ENCODE data around the gene FBL. TPM values are rescaled to one million over a fixed set of nuclear protein-coding genes. Genes with fewer than 3 reads are reported as not detected.

Gene FBL
- total RNA-seq, 1 donor from 2014 or later = 386 TPM

DNA sequence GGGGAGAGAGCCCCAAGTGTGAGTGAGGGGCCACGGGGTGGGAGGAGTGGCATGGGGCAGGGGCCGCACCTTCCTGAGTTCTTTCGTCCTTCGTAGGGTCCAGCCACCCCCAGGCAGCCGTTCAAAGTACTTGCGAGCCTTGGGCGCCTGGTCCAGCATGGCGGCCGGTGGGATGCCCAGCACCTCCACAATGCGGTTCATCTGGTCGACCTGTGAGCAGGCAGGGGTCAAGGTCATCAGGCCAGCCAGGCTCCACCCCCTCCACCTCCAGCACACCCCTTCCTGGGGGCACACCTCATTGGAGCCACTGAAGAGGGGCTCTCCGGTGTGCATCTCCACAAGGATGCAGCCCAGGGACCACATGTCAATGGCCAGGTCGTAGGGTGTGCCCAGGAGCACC is 19.0 kb downstream of the FBL start:
- Histone ChIP-seq H3K27me3 (ENCODE audit: control insufficient read depth in 3 of 3, insufficient read depth in 3 of 3, low read length in 3 of 3) (no peaks in the 10 kb centered on the region), H3K27ac (ENCODE audit: low read depth, low read length) (peak overlapping the region; percentile 14), H3K4me1 (ENCODE audit: control insufficient read depth in 3 of 3, insufficient read depth in 3 of 3, low read length in 3 of 3) (peaks cover 74 to 84% (median 78%) of the 10 kb centered on the region in 3 donors), H3K9ac (ENCODE audit: low read depth in 1 of 3, low read length in 3 of 3) (peak overlapping the region in 1 of 3 donors; percentile 57), H3K36me3 (ENCODE audit: control insufficient read depth in 3 of 3, insufficient read depth in 3 of 3, low read length in 3 of 3) (peaks cover 52 to 59% (median 55%) of the 10 kb centered on the region in 3 donors), H3K9me3 (ENCODE audit: control insufficient read depth in 3 of 3, low read length in 3 of 3) (no peaks in the 10 kb centered on the region), H3K4me3 (ENCODE audit: low read length in 3 of 3) (no peak overlapping the region)

- Histone ChIP-seq H3K36me3 (ENCODE audit: control insufficient read depth in 3 of 3, insufficient read depth in 3 of 3, low read length in 3 of 3) (peaks cover 48 to 57% (median 51%) of the 10 kb centered on the region in 3 donors), H3K4me3 (ENCODE audit: low read length in 3 of 3) (no peak overlapping the region), H3K27ac (ENCODE audit: low read depth, low read length) (peak overlapping the region; percentile 41), H3K27me3 (ENCODE audit: control insufficient read depth in 3 of 3, insufficient read depth in 3 of 3, low read length in 3 of 3) (no peaks in the 10 kb centered on the region), H3K9ac (ENCODE audit: low read depth in 1 of 3, low read length in 3 of 3) (peak overlapping the region in 1 of 3 donors; percentile 33), H3K9me3 (ENCODE audit: control insufficient read depth in 3 of 3, low read length in 3 of 3) (no peaks in the 10 kb centered on the region), H3K4me1 (ENCODE audit: control insufficient read depth in 3 of 3, insufficient read depth in 3 of 3, low read length in 3 of 3) (peaks cover 73 to 84% (median 74%) of the 10 kb centered on the region in 3 donors)
Observed at GRCh38 chr19:39826311-39826945, 19.8 kb downstream of the FBL start.

GRCh38 chr19:39825531-39826076 is 20.6 kb downstream of the FBL start:
- Histone ChIP-seq H3K9ac (ENCODE audit: low read depth in 1 of 3, low read length in 3 of 3) (peak overlapping the region in 1 of 3 donors; percentile 97), H3K27ac (ENCODE audit: low read depth, low read length) (peak overlapping the region; percentile 45), H3K4me1 (ENCODE audit: control insufficient read depth in 3 of 3, insufficient read depth in 3 of 3, low read length in 3 of 3) (peaks cover 65 to 81% (median 69%) of the 10 kb centered on the region in 3 donors), H3K4me3 (ENCODE audit: low read length in 3 of 3) (no peak overlapping the region), H3K9me3 (ENCODE audit: control insufficient read depth in 3 of 3, low read length in 3 of 3) (no peaks in the 10 kb centered on the region), H3K27me3 (ENCODE audit: control insufficient read depth in 3 of 3, insufficient read depth in 3 of 3, low read length in 3 of 3) (no peaks in the 10 kb centered on the region), H3K36me3 (ENCODE audit: control insufficient read depth in 3 of 3, insufficient read depth in 3 of 3, low read length in 3 of 3) (peaks cover 43 to 49% (median 46%) of the 10 kb centered on the region in 3 donors)

- Histone ChIP-seq H3K4me1 (ENCODE audit: control insufficient read depth in 3 of 3, insufficient read depth in 3 of 3, low read length in 3 of 3) (peaks cover 64 to 81% (median 64%) of the 10 kb centered on the region in 3 donors), H3K9ac (ENCODE audit: low read depth in 1 of 3, low read length in 3 of 3) (peak overlapping the region in 2 of 3 donors; percentile 46 to 97), H3K27ac (ENCODE audit: low read depth, low read length) (peak overlapping the region; percentile 45), H3K4me3 (ENCODE audit: low read length in 3 of 3) (peak overlapping the region; percentile 33 to 85 (median 35)), H3K27me3 (ENCODE audit: control insufficient read depth in 3 of 3, insufficient read depth in 3 of 3, low read length in 3 of 3) (no peaks in the 10 kb centered on the region), H3K9me3 (ENCODE audit: control insufficient read depth in 3 of 3, low read length in 3 of 3) (no peaks in the 10 kb centered on the region), H3K36me3 (ENCODE audit: control insufficient read depth in 3 of 3, insufficient read depth in 3 of 3, low read length in 3 of 3) (peaks cover 37 to 43% (median 42%) of the 10 kb centered on the region in 3 donors)
Observed at GRCh38 chr19:39825093-39825463, 21.1 kb downstream of the FBL start.

DNA sequence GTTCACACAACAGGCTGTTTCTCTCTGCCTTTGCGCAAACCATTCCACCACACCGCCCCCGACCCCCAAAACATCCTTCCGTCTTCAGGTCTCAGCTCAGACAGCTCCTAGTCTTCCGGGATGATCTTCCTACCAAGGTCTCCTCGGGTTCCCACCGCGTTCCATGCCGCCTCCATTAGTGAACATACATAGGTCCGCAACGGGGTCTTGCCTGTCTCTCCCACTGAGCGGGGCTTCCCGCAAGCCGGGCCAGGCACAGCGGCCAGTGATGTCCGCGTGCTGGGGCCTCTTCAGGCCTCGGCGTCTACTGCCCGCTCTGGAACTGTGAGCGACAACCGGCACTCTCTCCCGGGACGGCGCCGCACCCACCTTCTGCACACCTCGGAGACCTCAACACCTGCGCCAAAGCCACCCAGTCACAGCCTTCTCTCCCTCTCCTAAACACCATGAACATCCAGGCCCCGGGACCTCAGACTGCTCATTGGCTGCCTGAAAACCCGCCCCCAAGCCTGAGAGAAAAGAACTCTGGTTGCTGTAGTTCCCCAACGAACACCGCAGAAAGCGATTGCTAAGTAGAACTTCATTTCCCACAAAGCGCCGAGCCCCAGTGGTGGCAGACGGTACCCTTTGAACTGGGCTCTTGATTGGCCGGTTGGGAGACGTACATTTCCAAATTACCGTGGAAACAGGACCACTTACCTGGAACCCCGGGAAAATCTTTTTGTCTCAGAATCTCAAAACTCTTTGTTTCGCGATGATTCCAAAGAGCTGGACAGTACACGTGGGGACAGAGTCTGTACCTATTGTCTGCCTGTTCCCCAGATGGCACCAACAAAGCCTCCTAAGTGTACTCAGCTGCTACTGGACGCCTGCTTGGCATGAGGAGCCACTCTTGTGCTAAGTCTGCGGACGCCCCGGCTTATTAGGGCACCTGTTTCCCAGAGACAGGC is 21.8 kb downstream of the FBL start:
- H3K4me3 ChIP-seq (ENCODE audit: low read length in 3 of 3) = peak overlapping the region; percentile 85 to 99 (median 89)
- H3K4me1 ChIP-seq (ENCODE audit: control insufficient read depth in 3 of 3, insufficient read depth in 3 of 3, low read length in 3 of 3) = peaks cover 63 to 81% (median 64%) of the 10 kb centered on the region in 3 donors
- peak overlapping the region; percentile 74 for H3K27ac ChIP-seq (ENCODE audit: low read depth, low read length)
- H3K36me3 ChIP-seq (ENCODE audit: control insufficient read depth in 3 of 3, insufficient read depth in 3 of 3, low read length in 3 of 3) = peaks cover 31 to 42% (median 35%) of the 10 kb centered on the region in 3 donors
- H3K9ac ChIP-seq (ENCODE audit: low read depth in 1 of 3, low read length in 3 of 3) = peak overlapping the region; percentile 90 to 97 (median 91)
- no peaks in the 10 kb centered on the region for H3K9me3 ChIP-seq (ENCODE audit: control insufficient read depth in 3 of 3, low read length in 3 of 3)
- no peaks in the 10 kb centered on the region for H3K27me3 ChIP-seq (ENCODE audit: control insufficient read depth in 3 of 3, insufficient read depth in 3 of 3, low read length in 3 of 3)

DNA sequence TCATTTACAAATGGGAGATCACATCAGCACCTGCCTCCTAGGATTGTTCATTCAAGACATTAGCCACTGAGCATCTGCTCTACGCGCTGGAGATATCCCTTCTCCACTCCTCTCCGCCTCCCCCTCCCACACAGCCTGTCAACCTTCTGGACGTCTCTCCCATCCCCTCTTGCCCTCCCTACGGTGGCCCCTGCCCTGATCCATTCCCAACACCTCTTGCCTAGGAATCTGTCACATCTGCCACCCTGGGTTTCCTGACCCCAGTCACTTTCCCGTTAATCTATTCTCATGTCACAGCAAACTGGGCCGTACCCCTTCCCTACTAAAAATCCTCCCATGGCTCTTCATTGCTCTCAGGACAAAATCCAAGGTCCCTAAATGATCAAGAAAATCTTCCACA is 22.5 kb downstream of the FBL start:
- Histone ChIP-seq H3K36me3 (ENCODE audit: control insufficient read depth in 3 of 3, insufficient read depth in 3 of 3, low read length in 3 of 3) (peaks cover 29 to 39% (median 30%) of the 10 kb centered on the region in 3 donors), H3K27me3 (ENCODE audit: control insufficient read depth in 3 of 3, insufficient read depth in 3 of 3, low read length in 3 of 3) (no peaks in the 10 kb centered on the region), H3K9me3 (ENCODE audit: control insufficient read depth in 3 of 3, low read length in 3 of 3) (no peaks in the 10 kb centered on the region), H3K4me1 (ENCODE audit: control insufficient read depth in 3 of 3, insufficient read depth in 3 of 3, low read length in 3 of 3) (peaks cover 66 to 83% (median 70%) of the 10 kb centered on the region in 3 donors), H3K9ac (ENCODE audit: low read depth in 1 of 3, low read length in 3 of 3) (peak overlapping the region; percentile 90 to 97 (median 91)), H3K4me3 (ENCODE audit: low read length in 3 of 3) (peak overlapping the region; percentile 85 to 99 (median 89)), H3K27ac (ENCODE audit: low read depth, low read length) (peak overlapping the region; percentile 74)

GRCh38 chr19:39820696-39821095 is 25.5 kb downstream of the FBL start:
- Histone ChIP-seq H3K4me3 (ENCODE audit: low read length in 3 of 3) (no peak overlapping the region), H3K36me3 (ENCODE audit: control insufficient read depth in 3 of 3, insufficient read depth in 3 of 3, low read length in 3 of 3) (peaks cover 4 to 20% (median 6%) of the 10 kb centered on the region in 3 donors), H3K27ac (ENCODE audit: low read depth, low read length) (peak overlapping the region; percentile 91), H3K27me3 (ENCODE audit: control insufficient read depth in 3 of 3, insufficient read depth in 3 of 3, low read length in 3 of 3) (no peaks in the 10 kb centered on the region), H3K4me1 (ENCODE audit: control insufficient read depth in 3 of 3, insufficient read depth in 3 of 3, low read length in 3 of 3) (peaks cover 66 to 82% (median 72%) of the 10 kb centered on the region in 3 donors), H3K9me3 (ENCODE audit: control insufficient read depth in 3 of 3, low read length in 3 of 3) (no peaks in the 10 kb centered on the region), H3K9ac (ENCODE audit: low read depth in 1 of 3, low read length in 3 of 3) (no peak overlapping the region)

DNA sequence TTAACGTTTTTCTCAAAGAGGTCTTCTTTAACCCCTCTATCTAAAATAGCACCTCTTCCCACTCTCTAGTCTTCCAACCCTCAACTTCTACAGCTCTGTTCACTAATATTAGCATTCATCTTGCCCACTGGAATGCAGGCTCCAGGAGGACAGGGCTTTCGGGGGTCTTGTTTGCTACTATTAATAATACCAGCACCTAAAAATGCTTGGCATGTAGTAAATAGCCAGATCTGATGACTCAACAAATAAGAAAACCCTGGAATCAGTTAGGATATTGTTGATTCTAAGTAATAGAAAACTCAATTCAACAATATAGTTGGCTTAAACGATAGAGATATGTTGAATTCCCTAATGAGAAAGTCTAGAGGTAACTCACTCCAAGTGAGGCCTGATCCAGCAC is 26.4 kb downstream of the FBL start:
- peak overlapping the region in 2 of 3 donors; percentile 54 to 69 for H3K9ac ChIP-seq (ENCODE audit: low read depth in 1 of 3, low read length in 3 of 3)
- peak overlapping the region; percentile 45 to 54 (median 46) for H3K4me3 ChIP-seq (ENCODE audit: low read length in 3 of 3)
- H3K27me3 ChIP-seq (ENCODE audit: control insufficient read depth in 3 of 3, insufficient read depth in 3 of 3, low read length in 3 of 3) = no peaks in the 10 kb centered on the region
- H3K9me3 ChIP-seq (ENCODE audit: control insufficient read depth in 3 of 3, low read length in 3 of 3) = no peaks in the 10 kb centered on the region
- peaks cover 62 to 79% (median 67%) of the 10 kb centered on the region in 3 donors for H3K4me1 ChIP-seq (ENCODE audit: control insufficient read depth in 3 of 3, insufficient read depth in 3 of 3, low read length in 3 of 3)
- H3K27ac ChIP-seq (ENCODE audit: low read depth, low read length) = peak overlapping the region; percentile 91
- H3K36me3 ChIP-seq (ENCODE audit: control insufficient read depth in 3 of 3, insufficient read depth in 3 of 3, low read length in 3 of 3) = peaks cover 3 to 17% (median 4%) of the 10 kb centered on the region in 3 donors

GRCh38 chr19:39818626-39819097 is 27.5 kb downstream of the FBL start:
- peak overlapping the region; percentile 91 for H3K27ac ChIP-seq (ENCODE audit: low read depth, low read length)
- no peaks in the 10 kb centered on the region for H3K9me3 ChIP-seq (ENCODE audit: control insufficient read depth in 3 of 3, low read length in 3 of 3)
- H3K4me1 ChIP-seq (ENCODE audit: control insufficient read depth in 3 of 3, insufficient read depth in 3 of 3, low read length in 3 of 3) = peaks cover 65 to 83% (median 67%) of the 10 kb centered on the region in 3 donors
- H3K9ac ChIP-seq (ENCODE audit: low read depth in 1 of 3, low read length in 3 of 3) = peak overlapping the region in 2 of 3 donors; percentile 25 to 69
- H3K27me3 ChIP-seq (ENCODE audit: control insufficient read depth in 3 of 3, insufficient read depth in 3 of 3, low read length in 3 of 3) = no peaks in the 10 kb centered on the region
- H3K4me3 ChIP-seq (ENCODE audit: low read length in 3 of 3) = peak overlapping the region; percentile 42 to 54 (median 45)
- H3K36me3 ChIP-seq (ENCODE audit: control insufficient read depth in 3 of 3, insufficient read depth in 3 of 3, low read length in 3 of 3) = peaks cover 3 to 17% (median 4%) of the 10 kb centered on the region in 3 donors

All from skeletal muscle tissue (tissue), 4 donors.